ENCODE measurements around the gene MAIP1.

The MAIP1 gene

GRCh38 chr2:199943373-199943772 lies 12.0 kb upstream of the MAIP1 start:
- no peak for DNase-seq (ENCODE audit: low read depth)
- TF ChIP-seq, protein P1, sequence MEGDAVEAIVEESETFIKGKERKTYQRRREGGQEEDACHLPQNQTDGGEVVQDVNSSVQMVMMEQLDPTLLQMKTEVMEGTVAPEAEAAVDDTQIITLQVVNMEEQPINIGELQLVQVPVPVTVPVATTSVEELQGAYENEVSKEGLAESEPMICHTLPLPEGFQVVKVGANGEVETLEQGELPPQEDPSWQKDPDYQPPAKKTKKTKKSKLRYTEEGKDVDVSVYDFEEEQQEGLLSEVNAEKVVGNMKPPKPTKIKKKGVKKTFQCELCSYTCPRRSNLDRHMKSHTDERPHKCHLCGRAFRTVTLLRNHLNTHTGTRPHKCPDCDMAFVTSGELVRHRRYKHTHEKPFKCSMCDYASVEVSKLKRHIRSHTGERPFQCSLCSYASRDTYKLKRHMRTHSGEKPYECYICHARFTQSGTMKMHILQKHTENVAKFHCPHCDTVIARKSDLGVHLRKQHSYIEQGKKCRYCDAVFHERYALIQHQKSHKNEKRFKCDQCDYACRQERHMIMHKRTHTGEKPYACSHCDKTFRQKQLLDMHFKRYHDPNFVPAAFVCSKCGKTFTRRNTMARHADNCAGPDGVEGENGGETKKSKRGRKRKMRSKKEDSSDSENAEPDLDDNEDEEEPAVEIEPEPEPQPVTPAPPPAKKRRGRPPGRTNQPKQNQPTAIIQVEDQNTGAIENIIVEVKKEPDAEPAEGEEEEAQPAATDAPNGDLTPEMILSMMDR (IDR thresholded peaks at IDR 0.05; ENCODE audit: control insufficient read depth, insufficient read depth, low read depth, low read length, missing control alignments), result no peak
- no peak overlapping the region for H3K4me3 ChIP-seq (ENCODE audit: control insufficient read depth, low read depth, low read length)

GRCh38 chr2:199946196-199946595 lies 9.2 kb upstream of the MAIP1 start:
- TF ChIP-seq, protein P1 (IDR thresholded peaks at IDR 0.05; ENCODE audit: control insufficient read depth, insufficient read depth, low read depth, low read length, missing control alignments), result no peak
- H3K4me3 ChIP-seq (ENCODE audit: control insufficient read depth, low read depth, low read length), result no peak overlapping the region
- no peak for DNase-seq (ENCODE audit: low read depth)

GRCh38 chr2:199946836-199947235 lies 8.5 kb upstream of the MAIP1 start:
- DNase-seq (ENCODE audit: low read depth), result peak; percentile 2
- TF ChIP-seq, protein P1 (IDR thresholded peaks at IDR 0.05; ENCODE audit: control insufficient read depth, insufficient read depth, low read depth, low read length, missing control alignments), result no peak
- H3K4me3 ChIP-seq (ENCODE audit: control insufficient read depth, low read depth, low read length), result no peak overlapping the region

DNA sequence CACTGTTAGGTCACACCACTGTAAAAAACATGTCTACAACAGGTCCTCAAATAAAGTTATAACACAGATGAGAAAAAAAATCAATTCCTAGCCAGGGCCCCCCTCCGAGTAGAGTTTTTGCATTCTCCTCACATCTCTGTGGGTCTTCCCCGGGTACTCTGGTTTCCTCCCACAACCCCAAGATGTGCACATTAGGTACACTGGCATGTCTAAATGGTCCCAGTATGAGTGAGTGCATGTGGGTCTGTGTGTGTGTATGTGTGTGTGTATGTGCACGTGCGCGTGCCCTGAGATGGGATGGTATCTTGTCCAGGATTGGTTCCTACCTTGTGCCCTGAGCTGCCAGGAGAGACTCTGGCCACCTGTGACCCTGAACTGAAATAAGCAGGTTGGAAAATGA lies 5.0 kb upstream of the MAIP1 start:
- TF ChIP-seq, protein P1 (IDR thresholded peaks at IDR 0.05; ENCODE audit: control insufficient read depth, insufficient read depth, low read depth, low read length, missing control alignments), result no peak
- H3K4me3 ChIP-seq (ENCODE audit: control insufficient read depth, low read depth, low read length), result no peak overlapping the region
- DNase-seq (ENCODE audit: low read depth), result no peak

GRCh38 chr2:199951023-199951422 lies 4.4 kb upstream of the MAIP1 start:
- DNase-seq (ENCODE audit: low read depth), result no peak
- TF ChIP-seq, protein P1 (IDR thresholded peaks at IDR 0.05; ENCODE audit: control insufficient read depth, insufficient read depth, low read depth, low read length, missing control alignments), result no peak
- no peak overlapping the region for H3K4me3 ChIP-seq (ENCODE audit: control insufficient read depth, low read depth, low read length)

DNA sequence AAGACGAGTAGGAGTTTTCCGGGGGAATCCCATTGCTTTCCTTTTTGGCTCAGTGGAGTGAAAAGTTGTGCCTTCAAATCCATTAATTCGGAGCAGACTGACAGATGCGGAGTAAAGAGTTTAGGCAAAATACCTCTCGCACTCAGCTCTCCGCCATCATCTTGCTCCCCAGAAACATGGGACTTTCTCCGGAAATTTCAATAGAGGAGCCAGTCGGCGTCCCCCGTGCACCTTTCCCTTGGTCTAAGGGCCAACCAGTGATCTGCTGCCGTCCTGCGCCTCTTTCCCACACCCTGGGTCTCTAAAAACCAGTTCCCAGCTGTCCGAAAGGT lies 409 bp upstream of the MAIP1 start:
- H3K4me3 ChIP-seq (ENCODE audit: control insufficient read depth, low read depth, low read length), result peak overlapping the region; percentile 90
- DNase-seq (ENCODE audit: low read depth), result no peak
- TF ChIP-seq, protein P1 (IDR thresholded peaks at IDR 0.05; ENCODE audit: control insufficient read depth, insufficient read depth, low read depth, low read length, missing control alignments), result no peak

DNA sequence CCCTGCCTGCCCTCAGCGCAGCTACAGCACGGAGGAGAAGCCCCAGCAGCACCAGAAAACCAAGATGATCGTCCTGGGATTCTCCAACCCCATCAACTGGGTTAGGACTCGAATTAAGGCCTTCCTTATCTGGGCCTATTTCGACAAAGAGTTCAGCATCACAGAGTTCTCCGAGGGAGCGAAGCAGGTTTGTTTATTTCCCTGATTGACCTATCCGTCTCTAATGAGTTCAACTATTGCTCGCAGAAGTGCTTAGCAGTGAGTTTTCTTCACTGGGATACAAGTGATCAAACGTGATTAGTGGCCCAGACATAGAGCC lies 639 bp downstream of the MAIP1 start:
- TF ChIP-seq, protein P1 (IDR thresholded peaks at IDR 0.05; ENCODE audit: control insufficient read depth, insufficient read depth, low read depth, low read length, missing control alignments), result no peak
- no peak for DNase-seq (ENCODE audit: low read depth)
- peak overlapping the region; percentile 90 for H3K4me3 ChIP-seq (ENCODE audit: control insufficient read depth, low read depth, low read length)
